Measurements from ENCODE around the gene IWS1.

DNA sequence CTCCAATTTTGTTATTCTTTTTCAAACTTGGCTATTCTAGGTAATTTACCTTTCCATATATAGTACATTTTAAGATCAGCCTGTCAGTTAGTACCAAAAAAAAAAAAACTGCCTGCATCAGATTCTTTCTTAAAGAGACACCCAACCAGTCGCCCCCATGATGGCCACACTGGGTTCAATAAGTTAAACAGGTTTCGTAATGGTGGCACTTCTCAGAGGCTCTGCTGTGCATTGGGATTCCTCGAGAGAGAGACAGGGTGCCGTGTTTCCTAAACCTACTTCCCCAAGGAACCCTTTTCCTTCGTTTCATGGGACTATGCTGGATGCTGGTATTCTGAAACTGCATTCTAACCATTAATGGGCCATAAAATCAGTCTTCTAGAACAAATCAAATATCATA is 46.6 kb upstream of the IWS1 start:
- TF ChIP-seq, protein P1, sequence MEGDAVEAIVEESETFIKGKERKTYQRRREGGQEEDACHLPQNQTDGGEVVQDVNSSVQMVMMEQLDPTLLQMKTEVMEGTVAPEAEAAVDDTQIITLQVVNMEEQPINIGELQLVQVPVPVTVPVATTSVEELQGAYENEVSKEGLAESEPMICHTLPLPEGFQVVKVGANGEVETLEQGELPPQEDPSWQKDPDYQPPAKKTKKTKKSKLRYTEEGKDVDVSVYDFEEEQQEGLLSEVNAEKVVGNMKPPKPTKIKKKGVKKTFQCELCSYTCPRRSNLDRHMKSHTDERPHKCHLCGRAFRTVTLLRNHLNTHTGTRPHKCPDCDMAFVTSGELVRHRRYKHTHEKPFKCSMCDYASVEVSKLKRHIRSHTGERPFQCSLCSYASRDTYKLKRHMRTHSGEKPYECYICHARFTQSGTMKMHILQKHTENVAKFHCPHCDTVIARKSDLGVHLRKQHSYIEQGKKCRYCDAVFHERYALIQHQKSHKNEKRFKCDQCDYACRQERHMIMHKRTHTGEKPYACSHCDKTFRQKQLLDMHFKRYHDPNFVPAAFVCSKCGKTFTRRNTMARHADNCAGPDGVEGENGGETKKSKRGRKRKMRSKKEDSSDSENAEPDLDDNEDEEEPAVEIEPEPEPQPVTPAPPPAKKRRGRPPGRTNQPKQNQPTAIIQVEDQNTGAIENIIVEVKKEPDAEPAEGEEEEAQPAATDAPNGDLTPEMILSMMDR (IDR thresholded peaks at IDR 0.05), result no peak
- no peak for TF ChIP-seq POLR2A (IDR thresholded peaks at IDR 0.05)
